ENCODE results near the gene INSIG2.

DNA sequence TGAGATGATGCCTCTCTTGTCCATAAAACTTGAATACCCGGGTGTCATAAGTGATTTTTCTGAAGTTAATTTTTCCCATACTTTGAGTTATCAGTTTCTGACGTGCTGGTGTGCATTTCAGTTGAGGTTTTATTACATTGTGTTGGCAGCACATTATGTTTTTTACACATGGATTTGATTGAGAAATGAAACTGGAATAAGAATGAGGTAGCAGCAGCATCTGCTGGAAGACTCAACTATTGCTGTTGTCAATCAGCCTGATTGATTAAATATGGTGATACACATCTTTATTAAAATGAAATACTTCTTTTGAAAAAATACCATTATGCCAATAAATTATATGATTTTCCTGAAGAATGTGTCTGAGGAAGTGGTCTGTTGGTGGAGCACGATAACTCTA lies 60.5 kb downstream of the INSIG2 start:
- 0 out of 2 replicates have a peak, but pooled peaks have one; percentile 18 for TF ChIP-seq CTCF (conservative IDR thresholded peaks at IDR 0.05; ENCODE audit: low read depth, low read length)
- no peak for TF ChIP-seq EZH2 (IDR thresholded peaks at IDR 0.05; ENCODE audit: borderline replicate concordance, low read depth, low read length, poor library complexity, severe bottlenecking)
